BJ (cell line): ENCODE measurements around the gene EPHA6. TPM values are rescaled to one million over a fixed set of nuclear protein-coding genes. Genes with fewer than 3 reads are reported as not detected.

Experiments
- CTCF ChIA-PET: fragments of 350-600 bp; formaldehyde crosslinking; extraction: SDS; loops from one replicate; lab custom pipeline; 2021; ENCODE audit warnings: antibody characterized with exemption, inconsistent platforms; lab: Yijun Ruan, JAX
- POLR2A ChIA-PET: fragments of 300-600 bp; sonication (Branson Sonifier 250); formaldehyde crosslinking; extraction: SDS; loops from one replicate; lab custom pipeline; 2021; ENCODE audit warnings: antibody characterized with exemption; lab: Charles Lee
- DNase-seq: peaks from one replicate; pipeline ENCODE4 v3.0.0-alpha.2; 2011; ENCODE audit warnings: low read depth
- H3K27me3 ChIP-seq: 2 replicates; pipeline ENCODE4 v1.6.0; 2011; ENCODE audit warnings: low read length; ENCODE audit not compliant: control insufficient read depth, insufficient read depth
- H3K36me3 ChIP-seq: 2 replicates; pipeline ENCODE4 v1.5.1; 2011; ENCODE audit warnings: low read length; ENCODE audit not compliant: control insufficient read depth, insufficient read depth
- H3K4me3 ChIP-seq: 2 replicates; pipeline ENCODE4 v1.5.1; 2011; ENCODE audit warnings: low read depth, mild to moderate bottlenecking, control low read depth, low read length
- polyA plus RNA-seq: library from polyadenylated mRNA; depleted of rRNA; stranded (reverse); fragments of >200 nt; gene quantifications from 2 replicates; pipeline ENCODE4 v1.2.3, GENCODE V29; 2011
- TF ChIP-seq, protein P1 (sequence below): IDR thresholded peaks from 2 replicates; pipeline ENCODE4 v1.5.1; 2011; ENCODE audit warnings: low read depth, mild to moderate bottlenecking, control low read depth, inconsistent platforms, low read length, moderate library complexity; ENCODE audit not compliant: insufficient read depth

EPHA6 gene
- polyA plus RNA-seq, 1 experiment = not detected

DNA sequence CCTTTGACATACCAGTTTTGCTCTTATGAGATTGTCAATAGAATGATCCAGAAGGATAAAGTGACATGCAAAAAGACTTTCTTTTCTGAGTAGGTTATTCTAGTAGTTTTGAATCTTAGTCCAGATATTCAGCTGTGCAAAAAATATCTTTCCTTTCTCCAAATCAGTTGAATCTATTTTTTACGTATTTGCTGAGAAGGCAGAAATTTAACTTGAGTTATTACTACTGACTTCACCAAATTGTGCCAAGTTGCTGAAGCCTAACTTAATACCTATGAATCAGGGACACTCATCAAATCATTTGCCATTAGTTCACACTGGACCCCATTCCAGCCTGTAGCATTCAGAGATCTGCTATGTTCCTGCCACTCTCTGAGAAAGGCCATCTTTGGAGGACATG, 215.6 kb downstream of the EPHA6 start:
- CTCF ChIA-PET = no interaction called here
- Histone ChIP-seq H3K36me3 (no peaks in the 10 kb centered on the region), H3K27me3 (no peaks in the 10 kb centered on the region), H3K4me3 (no peak overlapping the region)
- TF ChIP-seq, protein P1, sequence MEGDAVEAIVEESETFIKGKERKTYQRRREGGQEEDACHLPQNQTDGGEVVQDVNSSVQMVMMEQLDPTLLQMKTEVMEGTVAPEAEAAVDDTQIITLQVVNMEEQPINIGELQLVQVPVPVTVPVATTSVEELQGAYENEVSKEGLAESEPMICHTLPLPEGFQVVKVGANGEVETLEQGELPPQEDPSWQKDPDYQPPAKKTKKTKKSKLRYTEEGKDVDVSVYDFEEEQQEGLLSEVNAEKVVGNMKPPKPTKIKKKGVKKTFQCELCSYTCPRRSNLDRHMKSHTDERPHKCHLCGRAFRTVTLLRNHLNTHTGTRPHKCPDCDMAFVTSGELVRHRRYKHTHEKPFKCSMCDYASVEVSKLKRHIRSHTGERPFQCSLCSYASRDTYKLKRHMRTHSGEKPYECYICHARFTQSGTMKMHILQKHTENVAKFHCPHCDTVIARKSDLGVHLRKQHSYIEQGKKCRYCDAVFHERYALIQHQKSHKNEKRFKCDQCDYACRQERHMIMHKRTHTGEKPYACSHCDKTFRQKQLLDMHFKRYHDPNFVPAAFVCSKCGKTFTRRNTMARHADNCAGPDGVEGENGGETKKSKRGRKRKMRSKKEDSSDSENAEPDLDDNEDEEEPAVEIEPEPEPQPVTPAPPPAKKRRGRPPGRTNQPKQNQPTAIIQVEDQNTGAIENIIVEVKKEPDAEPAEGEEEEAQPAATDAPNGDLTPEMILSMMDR = no peak
- POLR2A ChIA-PET = no interaction called here
- no peak for DNase-seq

DNA sequence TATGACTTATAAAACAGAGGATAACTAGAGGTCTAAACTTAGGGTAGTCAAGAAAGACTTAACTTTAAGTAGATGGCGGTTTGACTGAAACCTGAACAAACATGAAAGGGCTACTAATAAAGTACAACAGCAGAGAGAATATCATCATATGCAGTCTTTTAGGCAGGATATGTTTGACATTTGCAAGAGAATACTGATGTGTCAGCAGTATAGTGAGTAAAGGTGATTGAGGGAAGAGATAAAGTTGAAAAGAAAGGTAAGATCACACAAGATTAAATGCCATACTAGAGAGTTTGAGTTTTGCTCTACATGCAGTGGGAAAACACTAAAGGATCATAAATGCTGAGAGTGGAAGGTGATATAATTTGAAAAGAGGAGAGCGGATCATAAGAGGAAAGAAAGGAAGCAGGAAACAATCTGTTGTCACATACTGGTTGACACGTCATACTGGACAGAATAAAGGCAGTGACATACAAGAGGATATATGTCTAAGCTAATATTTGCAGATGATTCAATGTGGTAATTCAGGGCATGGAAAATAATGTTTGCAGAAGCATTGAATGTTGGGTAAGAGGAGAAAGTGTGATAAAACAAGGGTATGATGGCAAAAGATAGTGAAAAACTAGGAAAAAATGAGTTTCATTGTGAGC, 223.0 kb downstream of the EPHA6 start:
- TF ChIP-seq, protein P1 = no peak
- ChIA-PET CTCF (no interaction called here), POLR2A (no interaction called here)

DNA sequence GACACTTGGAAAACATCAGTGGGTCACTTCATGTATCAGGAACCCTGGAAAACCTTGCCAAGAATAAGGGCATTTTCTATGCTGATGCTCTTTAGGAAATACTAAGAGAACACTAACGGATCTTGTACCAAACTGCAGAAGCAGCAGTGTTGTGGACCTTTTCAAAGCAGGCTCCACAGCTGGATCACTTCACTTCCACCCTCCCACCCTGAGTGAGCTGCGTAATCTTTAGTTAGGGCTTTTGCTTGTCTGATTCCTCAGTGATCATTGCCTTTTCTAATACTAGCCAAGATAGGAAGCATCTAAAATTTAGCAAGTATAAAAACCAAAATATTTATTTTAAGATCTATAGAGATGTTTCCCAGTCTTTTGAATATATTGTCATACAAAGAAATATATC, 229.0 kb downstream of the EPHA6 start:
- DNase-seq = no peak
- Histone ChIP-seq H3K36me3 (no peaks in the 10 kb centered on the region), H3K4me3 (no peak overlapping the region), H3K27me3 (no peaks in the 10 kb centered on the region)
- ChIA-PET CTCF (interaction anchor here (0.6 kb wide), 1 partner anchor 70 kb away, joined by 3 read pairs; no protein-coding TSS in a partner anchor), POLR2A (no interaction called here)
- TF ChIP-seq, protein P1 = no peak

More for the DNA sequence above, 223.0 kb downstream of the EPHA6 start:
- Histone ChIP-seq H3K36me3 (no peaks in the 10 kb centered on the region), H3K4me3 (no peak overlapping the region), H3K27me3 (no peaks in the 10 kb centered on the region)
- no peak for DNase-seq

DNA sequence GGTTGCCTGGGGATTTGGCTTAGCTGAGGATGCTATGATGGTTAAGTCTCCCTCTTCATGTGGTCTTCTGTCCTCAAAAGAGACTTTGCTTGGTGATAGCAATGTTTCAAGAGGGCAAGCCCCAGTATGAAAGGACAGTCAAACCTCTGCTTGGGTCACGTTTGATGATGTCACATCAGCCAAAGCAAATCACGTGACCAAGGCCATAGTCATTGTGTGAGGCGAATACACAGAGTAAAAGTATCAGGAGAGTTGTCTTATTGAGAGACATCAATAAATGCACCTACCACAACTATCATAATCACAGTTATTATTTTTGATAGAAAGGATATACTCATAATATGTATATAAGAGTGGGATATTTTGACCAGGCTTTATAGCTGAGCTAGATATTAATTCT, 243.0 kb downstream of the EPHA6 start:
- Histone ChIP-seq H3K27me3 (no peaks in the 10 kb centered on the region), H3K4me3 (no peak overlapping the region), H3K36me3 (no peaks in the 10 kb centered on the region)
- no peak for DNase-seq
- ChIA-PET CTCF (no interaction called here), POLR2A (no interaction called here)
- TF ChIP-seq, protein P1 = no peak

DNA sequence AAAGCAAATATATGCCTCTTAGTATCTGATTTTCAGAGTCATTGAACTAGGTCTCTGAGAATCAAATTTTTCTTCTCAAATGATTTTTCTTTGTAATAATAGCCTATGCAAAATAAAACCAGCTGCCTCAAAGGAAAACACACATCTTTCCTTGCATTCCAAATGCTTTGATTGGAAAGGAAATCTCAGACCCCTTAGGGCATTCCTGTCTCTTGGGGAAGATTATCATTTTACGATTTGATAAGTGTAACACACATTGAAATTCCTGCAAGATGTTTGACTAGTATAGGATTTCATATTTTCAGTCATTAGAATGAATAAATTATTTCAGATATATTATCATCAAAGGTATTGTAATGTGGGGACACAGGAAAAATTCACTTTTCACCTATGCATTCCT, 244.8 kb downstream of the EPHA6 start:
- TF ChIP-seq, protein P1 = no peak
- no peak overlapping the region for H3K4me3 ChIP-seq
- no peaks in the 10 kb centered on the region for H3K27me3 ChIP-seq
- POLR2A ChIA-PET = no interaction called here
- no peaks in the 10 kb centered on the region for H3K36me3 ChIP-seq
- CTCF ChIA-PET = no interaction called here
- no peak for DNase-seq
